HEK293T (cell line): Measurements from ENCODE around the gene TSKU.
"Not testable (repeated sequence)": the region's sequence is repeated elsewhere in the genome, so short reads cannot be mapped to it uniquely, and the experiment has no call there.

Experiments used
- ARNT ChIP-seq: fragments of 450-650 bp; IDR thresholded peaks from 2 replicates; pipeline ENCODE4 v1.6.1; 2017; ENCODE audit warnings: mild to moderate bottlenecking
- CTBP1 ChIP-seq: fragments of 450-650 bp; IDR thresholded peaks from 2 replicates; pipeline ENCODE4 v1.6.1; 2016; ENCODE audit warnings: borderline replicate concordance
- FOXM1 ChIP-seq: fragments of 450-650 bp; IDR thresholded peaks from 2 replicates; pipeline ENCODE4 v1.6.1; 2017; ENCODE audit warnings: mild to moderate bottlenecking, borderline replicate concordance
- SP1 ChIP-seq: fragments of 450-650 bp; IDR thresholded peaks from 2 replicates; pipeline ENCODE4 v1.6.1; 2017
- SUZ12 ChIP-seq: fragments of 450-650 bp; IDR thresholded peaks from 2 replicates; pipeline ENCODE4 v1.6.1; 2016; ENCODE audit warnings: mild to moderate bottlenecking
- TF ChIP-seq, protein P1 (sequence below): fragments of 450-650 bp; IDR thresholded peaks from 2 replicates; pipeline ENCODE4 v1.6.1; 2016

DNA sequence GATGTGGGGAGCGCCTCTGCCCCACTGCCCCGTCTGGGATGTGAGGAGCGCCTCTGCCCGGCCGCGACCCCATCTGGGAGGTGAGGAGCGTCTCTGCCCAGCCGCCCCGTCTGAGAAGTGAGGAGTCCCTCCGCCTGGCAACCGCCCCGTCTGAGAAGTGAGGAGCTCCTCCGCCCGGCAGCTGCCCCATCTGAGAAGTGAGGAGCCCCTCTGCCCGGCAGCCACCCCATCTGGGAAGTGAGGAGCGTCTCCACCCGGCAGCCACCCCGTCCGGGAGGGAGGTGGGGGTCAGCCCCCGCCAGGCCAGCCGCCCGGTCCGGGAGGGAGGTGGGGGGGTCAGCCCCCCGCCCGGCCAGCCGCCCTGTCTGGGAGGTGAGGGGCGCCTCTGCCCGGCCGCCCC lies 38.2 kb downstream of the TSKU start:
- TF ChIP-seq SUZ12, ARNT, FOXM1, SP1, CTBP1: not testable (repeated sequence)
- TF ChIP-seq, protein P1, sequence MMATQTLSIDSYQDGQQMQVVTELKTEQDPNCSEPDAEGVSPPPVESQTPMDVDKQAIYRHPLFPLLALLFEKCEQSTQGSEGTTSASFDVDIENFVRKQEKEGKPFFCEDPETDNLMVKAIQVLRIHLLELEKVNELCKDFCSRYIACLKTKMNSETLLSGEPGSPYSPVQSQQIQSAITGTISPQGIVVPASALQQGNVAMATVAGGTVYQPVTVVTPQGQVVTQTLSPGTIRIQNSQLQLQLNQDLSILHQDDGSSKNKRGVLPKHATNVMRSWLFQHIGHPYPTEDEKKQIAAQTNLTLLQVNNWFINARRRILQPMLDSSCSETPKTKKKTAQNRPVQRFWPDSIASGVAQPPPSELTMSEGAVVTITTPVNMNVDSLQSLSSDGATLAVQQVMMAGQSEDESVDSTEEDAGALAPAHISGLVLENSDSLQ = not testable (repeated sequence)
